Fibroblast of villous mesenchyme (primary cell): ENCODE data around the gene PAX7. TPM values are rescaled to one million over a fixed set of nuclear protein-coding genes. Genes with fewer than 3 reads are reported as not detected.

Source experiments
- DNase-seq: peaks from one replicate; pipeline ENCODE4 v3.0.0-alpha.2; 2010; ENCODE audit warnings: low read depth
- H3K4me3 ChIP-seq: 2 replicates; pipeline ENCODE4 v1.5.1; 2011; ENCODE audit warnings: low read depth, mild to moderate bottlenecking, low read length
- CTCF ChIP-seq: IDR thresholded peaks from 2 replicates; pipeline ENCODE4 v1.5.1; 2012; ENCODE audit warnings: low read depth, mild to moderate bottlenecking, low read length; ENCODE audit not compliant: insufficient read depth
- total RNA-seq: library from RNA; depleted of rRNA; stranded (reverse); fragments of >200 nt; gene quantifications from 2 replicates; pipeline ENCODE4 v1.2.3, GENCODE V29; 2012

PAX7 gene
- total RNA-seq, 1 donor, result not detected

GRCh38 chr1:18646091-18646785, 15.6 kb downstream of the PAX7 start:
- no peak for TF ChIP-seq CTCF
- no peak overlapping the region for H3K4me3 ChIP-seq
- DNase-seq, result no peak

- H3K4me3 ChIP-seq, result no peak overlapping the region
- TF ChIP-seq CTCF, result no peak
- DNase-seq, result no peak
These were observed 16.3 kb downstream of the PAX7 start for GRCh38 chr1:18646786-18647410.

DNA sequence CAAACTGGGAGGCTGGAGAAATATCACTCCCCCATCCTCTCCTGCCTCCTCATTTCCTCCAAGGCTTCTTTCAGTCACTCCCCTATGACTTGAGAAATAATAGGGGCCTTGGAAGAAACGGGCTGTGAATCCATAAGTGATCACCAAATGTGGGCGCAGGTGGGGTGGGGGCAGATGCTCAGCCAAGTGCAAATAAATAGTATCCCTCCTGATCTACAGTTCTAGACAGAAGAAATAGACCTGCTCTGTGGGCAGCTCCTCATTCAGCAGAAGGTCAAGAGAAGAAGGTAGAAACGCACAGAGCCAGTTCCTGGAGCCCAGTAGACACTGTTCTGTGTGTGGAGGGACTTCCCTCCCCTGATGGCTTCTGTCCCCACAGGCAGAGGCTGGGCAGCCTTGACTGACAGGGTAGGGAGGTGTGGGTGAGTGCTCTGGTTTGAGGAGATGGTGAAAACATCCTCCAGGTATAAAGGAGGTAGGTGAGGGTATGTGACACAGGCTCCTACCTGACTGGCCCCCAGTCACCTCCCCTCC, 17.1 kb downstream of the PAX7 start:
- TF ChIP-seq CTCF, result no peak
- H3K4me3 ChIP-seq, result no peak overlapping the region
- no peak for DNase-seq

- DNase-seq, result no peak
- no peak overlapping the region for H3K4me3 ChIP-seq
- TF ChIP-seq CTCF, result no peak
These were observed 19.2 kb downstream of the PAX7 start for GRCh38 chr1:18649693-18650370.

DNA sequence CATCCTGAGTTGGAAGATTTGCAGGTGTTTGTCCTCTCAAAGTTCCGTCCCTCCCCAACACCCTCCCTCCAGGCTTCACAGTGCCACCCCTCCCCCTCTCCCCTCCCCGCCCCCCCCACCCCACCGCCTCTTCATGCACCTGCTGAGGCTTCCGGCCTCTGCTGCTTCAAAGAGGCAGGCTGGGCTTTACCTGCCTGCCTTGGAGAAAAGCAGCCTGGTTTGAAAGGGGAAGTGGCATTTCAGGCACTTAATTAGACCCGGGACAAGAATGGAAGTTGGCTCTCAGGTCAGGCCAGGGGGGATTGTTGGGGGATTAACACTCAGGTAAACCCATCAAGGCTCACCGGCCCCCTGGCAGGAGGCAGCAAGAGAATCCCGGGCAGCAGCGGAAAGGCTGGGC, 21.1 kb downstream of the PAX7 start:
- no peak for DNase-seq
- no peak for TF ChIP-seq CTCF
- H3K4me3 ChIP-seq, result no peak overlapping the region

DNA sequence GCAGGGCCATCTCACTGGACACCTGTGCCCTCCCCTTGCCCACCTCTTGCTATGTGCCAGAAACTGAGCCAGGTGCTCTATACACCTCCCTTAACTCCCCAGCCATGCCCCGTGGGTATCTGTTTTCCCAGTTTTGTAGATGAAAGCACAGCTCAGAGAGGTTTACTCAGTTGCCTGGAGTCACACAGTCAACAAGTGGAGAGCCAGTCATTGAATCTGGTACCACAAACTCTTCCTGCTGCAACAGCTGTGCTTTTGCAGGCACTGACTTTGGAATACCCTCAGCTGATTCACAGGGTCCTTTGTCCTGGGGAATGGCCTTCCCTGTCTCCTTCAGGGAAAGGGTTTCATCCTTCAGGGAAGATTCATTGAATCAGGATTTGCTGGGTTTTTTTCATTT, 22.1 kb downstream of the PAX7 start:
- no peak for DNase-seq
- TF ChIP-seq CTCF, result no peak
- H3K4me3 ChIP-seq, result no peak overlapping the region
